ENCODE results near the gene HMG20A. TPM values are rescaled to one million over a fixed set of nuclear protein-coding genes. Genes with fewer than 3 reads are reported as not detected.

The HMG20A gene
- total RNA-seq, 4 donors from 2014 or later: 39.6 to 65.1 (median 49.7) TPM

DNA sequence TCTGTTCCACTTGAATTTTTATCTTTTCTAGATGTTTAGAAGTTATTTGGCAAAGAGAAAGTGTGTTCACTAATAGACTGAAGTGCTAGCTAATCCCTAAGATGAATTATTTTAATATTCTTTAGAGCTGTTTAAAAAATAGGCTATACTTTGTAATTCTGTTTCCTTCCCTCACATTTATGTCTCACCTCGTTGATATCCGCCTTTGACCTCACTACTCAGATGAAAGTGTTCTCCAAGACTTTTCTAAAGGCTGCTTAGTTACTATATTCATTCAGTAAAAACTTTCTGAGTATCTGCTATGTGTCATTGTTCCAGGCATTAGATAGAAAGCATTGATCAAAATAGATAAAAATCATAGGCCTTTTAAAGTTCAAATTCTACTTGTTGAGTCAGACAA, 38.3 kb downstream of the HMG20A start:
- H3K4me1 ChIP-seq: peaks cover 0 to 54% (median 17%) of the 10 kb centered on the region in 4 donors
- WGBS, 2 donors: 86 to 89% methylated on average over 2 of the region's 2 CpGs
- no peaks in the 10 kb centered on the region for H3K27me3 ChIP-seq
- peaks cover 0 to 3% (median 0%) of the 10 kb centered on the region in 3 donors for H3K36me3 ChIP-seq
- H3K4me3 ChIP-seq: no peak overlapping the region
- TF ChIP-seq POLR2A (IDR thresholded peaks at IDR 0.05) (no peak), EP300 (IDR thresholded peaks at IDR 0.05) (no peak)
- TF ChIP-seq, protein P1, sequence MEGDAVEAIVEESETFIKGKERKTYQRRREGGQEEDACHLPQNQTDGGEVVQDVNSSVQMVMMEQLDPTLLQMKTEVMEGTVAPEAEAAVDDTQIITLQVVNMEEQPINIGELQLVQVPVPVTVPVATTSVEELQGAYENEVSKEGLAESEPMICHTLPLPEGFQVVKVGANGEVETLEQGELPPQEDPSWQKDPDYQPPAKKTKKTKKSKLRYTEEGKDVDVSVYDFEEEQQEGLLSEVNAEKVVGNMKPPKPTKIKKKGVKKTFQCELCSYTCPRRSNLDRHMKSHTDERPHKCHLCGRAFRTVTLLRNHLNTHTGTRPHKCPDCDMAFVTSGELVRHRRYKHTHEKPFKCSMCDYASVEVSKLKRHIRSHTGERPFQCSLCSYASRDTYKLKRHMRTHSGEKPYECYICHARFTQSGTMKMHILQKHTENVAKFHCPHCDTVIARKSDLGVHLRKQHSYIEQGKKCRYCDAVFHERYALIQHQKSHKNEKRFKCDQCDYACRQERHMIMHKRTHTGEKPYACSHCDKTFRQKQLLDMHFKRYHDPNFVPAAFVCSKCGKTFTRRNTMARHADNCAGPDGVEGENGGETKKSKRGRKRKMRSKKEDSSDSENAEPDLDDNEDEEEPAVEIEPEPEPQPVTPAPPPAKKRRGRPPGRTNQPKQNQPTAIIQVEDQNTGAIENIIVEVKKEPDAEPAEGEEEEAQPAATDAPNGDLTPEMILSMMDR (IDR thresholded peaks at IDR 0.05): no peak
- DNase-seq (ENCODE audit: low spot score in 2 of 2): no peak
- H3K9me3 ChIP-seq: no peaks in the 10 kb centered on the region
- no peak overlapping the region for H3K27ac ChIP-seq

DNA sequence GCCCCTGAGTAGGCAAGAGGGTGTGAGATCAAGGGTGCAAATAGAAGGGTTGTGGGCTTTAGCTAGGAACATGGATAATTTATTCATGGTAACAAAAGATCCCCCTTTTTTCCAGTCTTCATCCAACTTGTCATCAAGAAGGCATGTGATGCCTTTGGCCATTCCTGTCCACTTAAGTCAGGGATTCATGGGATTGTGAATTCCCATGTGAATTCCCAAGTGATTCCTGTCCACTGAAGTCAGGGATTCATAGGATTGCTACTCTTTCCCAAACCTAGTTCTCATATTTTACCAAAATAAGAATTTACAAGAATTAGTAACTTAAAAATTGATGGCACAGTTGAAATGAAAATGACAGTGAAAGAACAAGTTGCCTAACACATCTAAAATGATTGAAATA, 40.8 kb downstream of the HMG20A start:
- Histone ChIP-seq H3K27ac (no peak overlapping the region), H3K36me3 (peaks cover 0 to 20% (median 4%) of the 10 kb centered on the region in 3 donors), H3K27me3 (no peaks in the 10 kb centered on the region), H3K4me3 (no peak overlapping the region), H3K9me3 (no peaks in the 10 kb centered on the region), H3K4me1 (peaks cover 0 to 35% (median 10%) of the 10 kb centered on the region in 4 donors)
- TF ChIP-seq POLR2A (IDR thresholded peaks at IDR 0.05) (no peak), EP300 (IDR thresholded peaks at IDR 0.05) (no peak)
- TF ChIP-seq, protein P1 (IDR thresholded peaks at IDR 0.05): no peak
- DNase-seq (ENCODE audit: low spot score in 2 of 2): no peak

DNA sequence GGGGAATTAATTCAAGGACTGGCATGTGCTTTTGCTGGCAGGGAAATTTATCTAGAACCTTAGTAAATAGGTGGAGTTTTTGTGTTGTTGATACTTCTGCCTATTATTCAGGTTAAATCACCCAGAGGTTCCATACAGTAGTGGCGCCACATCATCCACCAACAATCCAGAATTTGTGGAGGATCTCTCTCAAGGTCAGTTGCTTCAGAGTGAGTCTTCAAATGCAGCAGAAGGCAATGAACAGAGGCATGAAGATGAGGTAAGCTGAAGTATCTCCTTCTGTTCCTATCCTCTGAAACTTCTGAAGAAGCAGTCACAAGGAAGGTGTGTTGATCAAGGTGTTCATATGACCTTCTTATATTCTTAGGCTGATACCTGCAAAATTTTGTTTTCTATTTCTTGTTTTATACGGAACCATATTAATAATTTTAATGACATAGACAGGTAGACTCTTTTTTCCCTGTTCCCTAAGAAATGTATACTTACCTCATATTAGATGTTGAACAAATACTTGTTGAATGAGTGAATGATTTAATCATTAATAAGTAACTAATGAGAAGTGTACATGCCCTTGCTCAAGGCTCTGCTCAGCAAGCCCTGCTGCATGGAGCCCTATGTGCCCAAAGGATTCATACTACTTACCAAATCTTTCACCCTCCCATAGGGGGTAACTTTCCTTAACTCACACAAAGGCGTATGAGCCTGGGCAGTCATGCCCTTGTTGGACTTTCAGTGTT, 43.6 kb downstream of the HMG20A start:
- Histone ChIP-seq H3K27ac (no peak overlapping the region), H3K27me3 (no peaks in the 10 kb centered on the region), H3K36me3 (peaks cover 0 to 36% (median 4%) of the 10 kb centered on the region in 3 donors), H3K9me3 (no peaks in the 10 kb centered on the region), H3K4me3 (no peak overlapping the region), H3K4me1 (peaks cover 0 to 24% (median 0%) of the 10 kb centered on the region in 4 donors)
- 95 to 98% methylated on average over 3 of the region's 3 CpGs for WGBS, 2 donors
- DNase-seq (ENCODE audit: low spot score in 2 of 2): no peak
- TF ChIP-seq EP300 (IDR thresholded peaks at IDR 0.05): no peak
- no peak for TF ChIP-seq POLR2A (IDR thresholded peaks at IDR 0.05)

DNA sequence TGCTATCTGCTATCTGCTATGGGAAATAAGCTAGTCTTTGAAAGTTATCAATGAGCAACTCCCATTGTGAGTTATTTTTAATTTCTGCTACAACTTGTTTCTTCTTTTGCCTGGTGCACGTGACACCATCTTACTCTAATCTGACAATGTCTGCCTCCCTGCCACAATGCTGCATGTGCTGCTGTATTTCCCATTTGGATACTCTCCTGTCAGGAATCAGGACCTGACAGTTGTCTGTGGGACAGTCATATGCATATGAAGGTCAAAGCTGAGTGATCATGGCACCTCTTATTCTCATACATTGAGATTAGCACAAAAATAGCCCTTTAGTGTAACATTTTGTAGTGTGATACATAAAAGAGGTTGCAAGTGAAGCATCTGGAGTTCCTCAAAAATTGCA, 45.8 kb downstream of the HMG20A start:
- no peaks in the 10 kb centered on the region for H3K9me3 ChIP-seq
- H3K36me3 ChIP-seq: peaks cover 0 to 53% (median 4%) of the 10 kb centered on the region in 3 donors
- WGBS, 2 donors: 95 to 100% methylated on average over 1 of the region's 1 CpG
- TF ChIP-seq EP300 (IDR thresholded peaks at IDR 0.05) (no peak), POLR2A (IDR thresholded peaks at IDR 0.05) (no peak)
- TF ChIP-seq, protein P1 (IDR thresholded peaks at IDR 0.05): no peak
- H3K27ac ChIP-seq: no peak overlapping the region
- H3K27me3 ChIP-seq: no peaks in the 10 kb centered on the region
- peaks cover 0 to 18% (median 0%) of the 10 kb centered on the region in 4 donors for H3K4me1 ChIP-seq
- no peak overlapping the region for H3K4me3 ChIP-seq
- no peak for DNase-seq (ENCODE audit: low spot score in 2 of 2)

DNA sequence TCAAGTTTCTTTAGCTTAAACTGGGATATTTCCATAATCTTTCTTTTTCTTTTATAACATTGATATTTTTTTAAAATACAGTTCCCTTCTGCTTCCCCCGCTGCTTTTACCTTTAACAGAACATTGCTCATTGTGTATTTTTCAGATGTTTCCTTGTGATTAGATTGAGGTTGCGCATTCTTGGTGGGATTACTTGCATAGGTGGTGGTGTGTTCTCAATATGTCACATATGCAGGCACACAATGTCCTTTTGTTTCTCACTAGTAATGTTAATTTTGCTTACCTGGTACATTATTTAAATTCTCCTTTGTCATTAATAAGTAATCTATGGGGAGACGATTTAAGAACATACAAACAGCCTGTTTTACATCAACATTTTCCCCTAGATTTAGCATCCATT, 48.2 kb downstream of the HMG20A start:
- H3K4me3 ChIP-seq: no peak overlapping the region
- no peaks in the 10 kb centered on the region for H3K27me3 ChIP-seq
- peaks cover 0 to 64% (median 4%) of the 10 kb centered on the region in 3 donors for H3K36me3 ChIP-seq
- H3K27ac ChIP-seq: no peak overlapping the region
- WGBS, 2 donors: 87 to 89% methylated on average over 3 of the region's 3 CpGs
- no peak for DNase-seq (ENCODE audit: low spot score in 2 of 2)
- no peak for TF ChIP-seq POLR2A (IDR thresholded peaks at IDR 0.05)
- no peak for TF ChIP-seq EP300 (IDR thresholded peaks at IDR 0.05)
- TF ChIP-seq, protein P1 (IDR thresholded peaks at IDR 0.05): no peak
- H3K9me3 ChIP-seq: no peaks in the 10 kb centered on the region
- H3K4me1 ChIP-seq: peaks cover 0 to 8% (median 0%) of the 10 kb centered on the region in 4 donors
